ENCODE measurements around the gene FGD1.

DNA sequence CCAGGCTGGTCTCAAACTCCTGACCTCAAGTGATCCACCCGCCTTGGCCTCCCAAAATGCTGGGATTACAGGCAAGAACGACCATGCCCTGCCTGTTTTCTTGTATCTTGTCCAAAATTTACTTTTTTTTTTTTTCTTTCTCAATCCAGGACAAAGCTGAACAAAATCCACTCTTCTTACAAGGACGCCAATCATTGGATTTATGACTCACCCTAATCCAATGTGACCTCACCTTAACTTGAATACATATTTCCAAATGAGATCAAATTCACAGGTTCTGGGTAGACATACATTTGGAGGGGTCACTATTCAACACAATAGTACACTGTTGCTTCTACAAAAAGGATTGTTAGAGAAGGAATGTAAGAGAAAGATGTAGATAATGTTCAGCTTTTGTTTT lies 73.9 kb downstream of the FGD1 start:
- TF ChIP-seq, protein P1, sequence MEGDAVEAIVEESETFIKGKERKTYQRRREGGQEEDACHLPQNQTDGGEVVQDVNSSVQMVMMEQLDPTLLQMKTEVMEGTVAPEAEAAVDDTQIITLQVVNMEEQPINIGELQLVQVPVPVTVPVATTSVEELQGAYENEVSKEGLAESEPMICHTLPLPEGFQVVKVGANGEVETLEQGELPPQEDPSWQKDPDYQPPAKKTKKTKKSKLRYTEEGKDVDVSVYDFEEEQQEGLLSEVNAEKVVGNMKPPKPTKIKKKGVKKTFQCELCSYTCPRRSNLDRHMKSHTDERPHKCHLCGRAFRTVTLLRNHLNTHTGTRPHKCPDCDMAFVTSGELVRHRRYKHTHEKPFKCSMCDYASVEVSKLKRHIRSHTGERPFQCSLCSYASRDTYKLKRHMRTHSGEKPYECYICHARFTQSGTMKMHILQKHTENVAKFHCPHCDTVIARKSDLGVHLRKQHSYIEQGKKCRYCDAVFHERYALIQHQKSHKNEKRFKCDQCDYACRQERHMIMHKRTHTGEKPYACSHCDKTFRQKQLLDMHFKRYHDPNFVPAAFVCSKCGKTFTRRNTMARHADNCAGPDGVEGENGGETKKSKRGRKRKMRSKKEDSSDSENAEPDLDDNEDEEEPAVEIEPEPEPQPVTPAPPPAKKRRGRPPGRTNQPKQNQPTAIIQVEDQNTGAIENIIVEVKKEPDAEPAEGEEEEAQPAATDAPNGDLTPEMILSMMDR (IDR thresholded peaks at IDR 0.05; ENCODE audit: extremely low read depth in 1 of 2, insufficient read depth in 1 of 2, low read depth in 1 of 2, low read length in 2 of 2) = no peak
- TF ChIP-seq EZH2 (IDR thresholded peaks at IDR 0.05; ENCODE audit: borderline replicate concordance, low read depth, low read length, severe bottlenecking) = no peak
- TF ChIP-seq POLR2A (IDR thresholded peaks at IDR 0.05; ENCODE audit: low read depth, low read length) = no peak
- no peak for TF ChIP-seq MYC (IDR thresholded peaks at IDR 0.05; ENCODE audit: low read depth, low read length)
- TF ChIP-seq, protein P2, sequence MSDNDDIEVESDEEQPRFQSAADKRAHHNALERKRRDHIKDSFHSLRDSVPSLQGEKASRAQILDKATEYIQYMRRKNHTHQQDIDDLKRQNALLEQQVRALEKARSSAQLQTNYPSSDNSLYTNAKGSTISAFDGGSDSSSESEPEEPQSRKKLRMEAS (IDR thresholded peaks at IDR 0.05; ENCODE audit: insufficient read depth, insufficient read length) = no peak
- TF ChIP-seq POLR2AphosphoS5 (IDR thresholded peaks at IDR 0.05; ENCODE audit: insufficient read depth, low read depth, low read length) = no peak
- TF ChIP-seq GATA2 (IDR thresholded peaks at IDR 0.05; ENCODE audit: insufficient read depth, insufficient read length, low read depth, low read length) = no peak
- no peak for TF ChIP-seq FOS (IDR thresholded peaks at IDR 0.05; ENCODE audit: borderline replicate concordance, insufficient read depth, low read length)

Measured in endothelial cell of umbilical vein (primary cell).